ENCODE measurements around the gene SLC38A4.
"Not testable (repeated sequence)": the region's sequence is repeated elsewhere in the genome, so short reads cannot be mapped to it uniquely, and the experiment has no call there.

The SLC38A4 gene, protein sequence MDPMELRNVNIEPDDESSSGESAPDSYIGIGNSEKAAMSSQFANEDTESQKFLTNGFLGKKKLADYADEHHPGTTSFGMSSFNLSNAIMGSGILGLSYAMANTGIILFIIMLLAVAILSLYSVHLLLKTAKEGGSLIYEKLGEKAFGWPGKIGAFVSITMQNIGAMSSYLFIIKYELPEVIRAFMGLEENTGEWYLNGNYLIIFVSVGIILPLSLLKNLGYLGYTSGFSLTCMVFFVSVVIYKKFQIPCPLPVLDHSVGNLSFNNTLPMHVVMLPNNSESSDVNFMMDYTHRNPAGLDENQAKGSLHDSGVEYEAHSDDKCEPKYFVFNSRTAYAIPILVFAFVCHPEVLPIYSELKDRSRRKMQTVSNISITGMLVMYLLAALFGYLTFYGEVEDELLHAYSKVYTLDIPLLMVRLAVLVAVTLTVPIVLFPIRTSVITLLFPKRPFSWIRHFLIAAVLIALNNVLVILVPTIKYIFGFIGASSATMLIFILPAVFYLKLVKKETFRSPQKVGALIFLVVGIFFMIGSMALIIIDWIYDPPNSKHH

DNA sequence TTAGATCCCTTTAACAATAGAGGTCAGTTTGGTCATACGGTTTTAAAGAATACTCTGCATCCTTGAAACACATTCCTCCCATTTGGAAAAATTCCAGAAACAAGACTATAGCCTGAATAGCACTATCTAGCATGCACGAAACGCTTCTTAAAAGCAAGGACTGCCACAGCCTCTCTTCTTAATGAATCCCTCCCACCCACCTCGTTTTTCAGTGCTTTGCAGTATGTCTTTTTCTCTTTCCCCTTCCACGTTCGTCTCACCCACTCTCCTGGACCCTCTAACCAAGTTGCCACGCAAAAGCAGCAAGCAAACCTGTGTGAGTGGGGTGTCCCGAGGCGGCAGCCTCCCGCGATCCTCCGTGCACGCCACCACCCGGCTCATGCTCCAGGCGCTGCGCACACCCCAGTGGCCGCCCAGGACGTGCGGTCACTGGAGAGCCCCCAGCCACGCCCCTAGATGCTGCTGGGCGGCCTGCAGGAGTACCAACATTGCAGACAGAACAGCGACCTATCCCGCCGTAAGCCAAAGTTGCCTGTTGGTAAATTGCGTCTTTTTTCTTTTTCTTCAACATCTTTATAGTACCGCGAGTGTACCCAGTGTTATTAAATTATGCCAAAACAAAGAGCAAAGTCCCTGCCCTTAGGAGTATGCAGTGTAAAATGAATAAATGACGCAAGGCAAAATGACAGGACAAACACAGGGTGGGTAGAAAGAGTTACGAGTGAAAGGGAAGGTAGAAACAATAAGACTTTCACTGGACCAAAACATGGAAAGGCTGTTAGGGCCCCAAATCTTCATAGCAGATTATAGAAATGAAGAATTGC lies at the start of gene SLC38A4:
Gene SLC38A4, minus strand, starts transcription at position 407 of the 824 bp plus-strand sequence. CDS start 32,926 bp downstream, outside the sequence.
- DNase-seq (ENCODE audit: low read depth): no peak

DNA sequence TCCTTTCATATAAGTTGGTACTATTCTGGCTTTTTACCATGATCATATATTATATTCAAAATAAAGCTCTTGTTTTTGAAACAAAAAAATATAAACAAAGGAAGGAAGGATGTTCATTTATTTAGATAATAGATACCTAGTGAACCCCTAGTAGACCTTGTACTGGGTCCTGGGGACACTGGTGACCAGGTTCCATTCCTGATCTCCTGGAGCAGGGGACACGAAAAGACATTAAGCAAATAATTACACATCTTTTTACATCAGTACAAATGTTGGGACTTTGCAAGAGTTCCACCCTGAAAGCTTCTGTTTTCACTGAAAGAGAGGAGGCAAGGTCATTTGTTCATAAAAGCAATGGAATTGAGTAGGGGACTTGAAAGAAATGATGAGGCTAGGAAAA lies 49.3 kb upstream of the SLC38A4 start:
- no peak for DNase-seq (ENCODE audit: low read depth)

DNA sequence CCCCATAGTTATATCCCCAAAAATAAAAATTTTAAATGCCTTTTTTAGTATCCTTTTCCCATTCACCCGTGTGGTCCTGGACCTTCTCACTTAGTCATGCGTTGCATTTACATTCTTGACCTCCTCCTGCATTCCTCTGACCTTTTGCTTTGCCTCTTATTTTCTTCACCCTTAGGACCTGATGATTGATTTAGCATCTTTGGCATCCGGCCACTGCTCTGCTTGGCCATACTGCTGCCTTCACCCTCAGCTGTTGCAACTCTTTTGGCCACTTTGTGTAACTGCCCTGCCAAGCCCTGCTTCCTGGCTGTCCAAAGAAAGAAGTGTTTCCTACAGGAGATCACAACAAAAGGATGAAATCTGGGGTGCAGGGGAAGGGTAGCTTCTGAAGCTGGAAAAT lies 48.8 kb upstream of the SLC38A4 start:
- DNase-seq (ENCODE audit: low read depth): no peak

DNA sequence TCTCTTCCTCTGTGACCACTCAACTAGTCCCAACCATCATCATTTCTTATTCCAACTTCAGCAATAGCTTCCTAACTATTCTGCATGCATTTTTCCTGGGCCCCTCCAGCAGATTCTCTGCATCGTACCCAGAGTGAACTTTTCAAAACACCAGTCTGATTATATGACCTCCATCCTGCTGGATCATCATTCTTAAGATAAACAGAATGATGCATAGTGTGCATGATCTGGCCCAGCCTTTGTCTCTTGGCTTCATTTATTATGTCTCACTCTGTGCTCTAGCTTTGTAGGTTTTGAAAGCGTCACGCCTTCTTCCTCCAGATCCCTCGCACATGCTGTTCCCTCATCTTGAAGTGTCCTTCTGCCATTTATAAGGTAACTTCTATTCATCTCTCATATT lies 46.3 kb upstream of the SLC38A4 start:
- DNase-seq (ENCODE audit: low read depth): no peak

DNA sequence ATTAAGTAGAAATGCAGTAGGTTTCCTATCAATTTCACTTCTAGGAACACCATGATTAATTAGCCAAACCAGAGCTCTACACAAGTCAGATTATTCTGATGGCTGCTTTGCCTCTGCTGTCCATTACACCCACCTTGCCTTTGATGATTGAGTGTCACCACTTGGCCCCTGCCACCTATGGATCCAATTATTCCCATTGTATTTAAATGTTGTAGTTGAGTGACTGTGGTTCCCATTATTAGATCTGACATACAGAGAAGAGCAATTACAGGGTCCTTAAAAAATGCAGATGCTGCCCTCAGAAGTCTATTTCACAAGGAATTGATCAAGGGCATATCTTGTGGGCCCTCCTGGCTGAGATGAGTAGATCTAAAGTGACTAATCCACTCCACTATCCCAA lies 39.5 kb upstream of the SLC38A4 start:
- DNase-seq (ENCODE audit: low read depth): no peak

DNA sequence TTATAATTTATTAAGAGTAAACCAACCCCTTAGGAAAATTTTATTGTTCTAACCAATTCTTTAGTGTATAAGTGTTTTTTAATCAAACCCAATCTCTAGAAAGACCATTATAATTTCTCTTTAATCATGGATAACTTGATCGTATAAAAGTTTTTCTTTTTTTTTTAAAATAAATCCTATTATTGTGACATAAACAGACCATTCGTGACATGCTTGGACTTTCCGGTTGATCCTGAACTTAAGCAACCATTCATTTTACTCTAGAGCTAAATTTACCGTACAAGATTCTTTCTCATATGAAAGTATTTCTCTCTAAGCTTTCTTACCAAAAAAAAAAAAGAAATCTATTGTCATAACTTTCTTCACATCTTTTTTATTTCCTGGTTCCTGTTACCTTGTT lies 32.6 kb upstream of the SLC38A4 start:
- no peak for DNase-seq (ENCODE audit: low read depth)

DNA sequence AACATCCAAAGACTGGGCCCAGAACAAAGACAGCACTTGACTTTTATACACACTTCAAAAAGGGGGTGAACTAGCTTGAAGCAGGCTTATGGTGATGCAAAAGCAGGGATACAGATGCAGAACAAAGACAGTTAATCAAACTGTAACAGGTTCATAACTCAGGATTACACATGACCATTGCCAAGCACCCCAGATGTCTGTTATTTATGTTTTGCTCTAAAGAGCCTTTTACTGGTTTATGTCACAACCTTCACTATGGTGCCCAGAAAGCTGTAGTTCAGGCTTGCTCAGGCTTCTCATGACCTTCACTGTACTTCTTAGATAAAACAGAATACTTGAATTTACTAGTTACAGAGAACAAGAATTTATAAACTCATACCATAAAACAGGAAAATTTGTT lies 31.7 kb upstream of the SLC38A4 start:
- no peak for DNase-seq (ENCODE audit: low read depth)

DNA sequence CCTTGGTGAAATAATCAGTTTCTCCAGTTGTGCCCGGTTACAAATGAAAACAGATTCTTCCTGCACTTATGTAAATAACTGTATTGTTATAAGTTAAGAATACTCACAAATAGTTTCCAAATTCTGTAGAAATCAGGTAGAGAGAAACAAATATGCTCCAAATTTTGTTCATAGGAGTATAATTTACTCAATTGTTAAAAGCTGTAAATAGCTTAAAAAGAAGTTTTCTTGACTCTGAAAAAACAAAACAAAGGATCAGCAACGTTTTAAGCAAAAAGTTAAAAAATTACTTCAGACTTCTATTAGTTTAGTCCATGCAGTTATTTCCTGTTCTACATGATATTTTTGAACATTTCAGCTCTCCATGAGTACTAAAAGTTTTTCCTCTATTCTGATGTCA lies 30.0 kb upstream of the SLC38A4 start:
- no peak for DNase-seq (ENCODE audit: low read depth)

DNA sequence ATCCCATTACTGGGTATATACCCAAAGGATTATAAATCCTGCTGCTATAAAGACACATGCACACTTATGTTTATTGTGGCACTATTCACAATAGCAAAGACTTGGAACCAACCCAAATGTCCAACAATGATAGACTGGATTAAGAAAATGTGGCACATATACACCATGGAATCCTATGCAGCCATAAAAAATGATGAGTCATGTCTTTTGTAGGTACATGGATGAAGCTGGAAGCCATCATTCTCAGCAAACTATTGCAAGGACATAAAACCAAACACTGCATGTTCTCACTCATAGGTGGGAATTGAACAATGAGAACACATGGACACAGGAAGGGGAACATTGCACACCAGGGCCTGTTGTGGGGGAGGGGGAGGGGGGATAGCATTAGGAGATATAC lies 28.4 kb upstream of the SLC38A4 start:
- not testable (repeated sequence) for DNase-seq (ENCODE audit: low read depth)

DNA sequence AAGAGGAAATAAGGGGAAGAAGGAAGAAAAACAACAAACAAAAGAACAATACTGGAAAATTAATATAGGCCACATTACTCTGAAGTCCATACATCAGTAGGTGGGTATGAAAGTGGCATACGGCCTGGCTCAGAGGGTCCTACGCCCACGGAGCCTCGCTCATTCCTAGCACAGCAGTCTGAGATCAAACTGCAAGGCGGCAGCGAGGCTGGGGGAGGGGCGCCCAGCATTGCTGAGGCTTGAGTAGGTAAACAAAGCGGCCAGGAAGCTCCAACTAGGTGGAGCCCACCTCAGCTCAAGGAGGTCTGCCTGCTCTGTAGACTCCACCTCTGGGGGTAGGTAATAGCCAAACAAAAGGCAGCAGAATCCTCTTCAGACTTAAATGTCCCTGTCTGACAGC lies 23.0 kb upstream of the SLC38A4 start:
- DNase-seq (ENCODE audit: low read depth): not testable (repeated sequence)

DNA sequence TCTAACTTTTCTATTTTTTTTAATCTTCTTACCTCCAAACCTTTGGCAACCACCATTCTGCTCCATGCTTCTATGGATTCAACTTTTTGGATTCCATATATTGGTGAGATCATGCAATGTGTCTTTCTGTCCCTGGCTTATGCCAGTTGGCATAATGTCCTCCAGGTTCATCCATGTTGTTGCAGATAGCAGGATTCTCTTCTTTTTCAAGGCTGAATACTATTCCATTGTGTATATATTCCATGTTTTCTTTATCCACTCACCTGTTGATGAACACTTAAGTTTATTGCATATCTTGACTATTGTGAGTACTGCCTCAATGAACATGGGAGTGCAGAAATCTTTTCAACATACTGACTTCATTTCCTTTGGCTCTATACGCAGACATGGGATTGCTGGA lies 21.2 kb upstream of the SLC38A4 start:
- DNase-seq (ENCODE audit: low read depth): no peak

DNA sequence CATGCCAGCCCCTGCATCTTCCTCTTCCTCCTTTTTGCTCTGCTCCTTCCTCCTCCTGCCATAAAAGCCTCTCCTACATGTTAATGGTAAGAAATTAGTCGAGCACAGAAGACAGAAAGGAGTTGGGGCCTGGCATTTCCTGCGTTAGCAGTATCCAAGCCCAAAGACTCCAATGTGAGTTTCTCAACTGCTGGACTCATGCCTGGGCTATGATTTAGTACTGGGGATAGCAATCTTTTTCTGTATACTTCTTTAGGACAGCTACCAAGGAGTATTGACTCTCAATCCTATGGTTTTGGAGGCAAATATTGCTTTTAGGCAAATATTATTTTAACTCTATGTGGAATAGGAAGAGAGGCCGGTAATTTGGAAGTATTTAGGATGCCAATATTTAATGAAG lies 18.0 kb upstream of the SLC38A4 start:
- no peak for DNase-seq (ENCODE audit: low read depth)

DNA sequence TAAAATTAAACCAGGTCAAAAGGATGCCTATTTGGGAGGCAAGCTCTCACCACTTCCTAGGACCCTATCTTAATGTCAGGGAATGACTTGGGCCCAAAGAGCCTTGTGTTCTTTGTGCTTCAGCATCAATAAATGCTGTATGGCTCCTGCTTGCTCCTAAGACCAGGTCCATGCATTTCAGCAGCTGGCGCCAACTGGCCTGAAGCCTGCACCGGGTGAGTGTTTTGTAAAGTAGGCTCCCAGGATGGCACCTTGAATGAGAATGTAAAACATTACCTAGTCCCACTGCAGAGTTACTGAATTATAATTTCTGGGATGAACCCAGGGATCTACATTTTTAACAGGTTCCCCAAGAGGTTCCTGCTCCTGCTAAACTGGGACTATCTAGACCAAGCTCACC lies 16.1 kb upstream of the SLC38A4 start:
- no peak for DNase-seq (ENCODE audit: low read depth)

DNA sequence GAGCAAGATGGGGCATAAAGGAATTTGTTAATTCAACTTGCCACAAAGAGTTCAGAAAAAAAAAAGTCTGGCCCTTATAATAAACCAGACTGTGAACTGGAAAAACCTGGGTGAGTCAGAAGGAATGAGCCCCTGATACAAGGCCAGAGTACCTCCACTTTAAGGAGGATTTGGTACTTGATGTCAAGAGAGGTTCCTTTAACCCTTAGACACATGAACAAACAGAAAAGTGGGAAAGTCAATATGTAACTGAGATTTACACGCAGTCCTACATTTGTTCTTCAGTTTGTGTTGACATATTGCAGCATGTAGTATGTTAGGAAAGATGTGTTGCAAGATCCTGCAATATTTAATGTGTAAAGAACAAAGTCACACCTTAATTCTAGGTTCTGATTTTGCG lies 14.2 kb upstream of the SLC38A4 start:
- no peak for DNase-seq (ENCODE audit: low read depth)

DNA sequence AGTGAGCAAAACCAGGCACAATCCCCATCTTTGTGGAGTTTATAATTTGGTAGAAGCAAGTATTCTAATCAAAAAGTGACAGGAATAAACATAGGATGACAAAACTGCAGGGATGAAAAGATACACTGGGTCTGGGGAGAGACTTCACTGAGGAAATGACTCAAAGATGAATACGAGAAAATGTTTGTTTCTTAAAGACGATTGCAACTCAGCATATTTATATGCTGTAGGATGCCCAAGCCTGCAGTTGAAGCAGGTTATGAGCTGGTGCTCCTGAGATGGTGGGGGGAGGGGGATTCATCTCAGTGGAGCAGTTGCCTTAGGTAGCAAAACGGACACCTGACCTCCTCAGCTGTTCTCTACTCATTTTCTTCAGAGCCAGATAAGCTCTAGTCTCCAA lies 13.4 kb upstream of the SLC38A4 start:
- no peak for DNase-seq (ENCODE audit: low read depth)

DNA sequence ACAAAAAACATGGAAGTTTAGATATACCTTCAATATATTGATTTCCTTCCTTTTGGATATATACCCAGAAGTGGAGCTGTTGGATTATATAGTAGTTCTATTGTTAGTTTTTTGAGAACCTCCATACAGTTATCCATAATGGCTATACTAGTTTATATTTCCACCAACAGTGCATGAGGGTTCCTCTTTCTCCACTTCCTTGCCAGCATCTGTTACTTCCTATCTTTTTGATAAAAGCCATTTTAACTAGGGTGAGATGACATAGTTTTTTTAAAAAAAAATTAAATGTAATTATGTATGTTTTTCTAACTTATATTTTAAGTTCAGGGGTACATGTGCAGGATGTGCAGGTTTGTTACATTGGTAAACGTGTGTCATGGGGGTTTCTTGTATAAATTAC lies 10.0 kb upstream of the SLC38A4 start:
- no peak for DNase-seq (ENCODE audit: low read depth)

DNA sequence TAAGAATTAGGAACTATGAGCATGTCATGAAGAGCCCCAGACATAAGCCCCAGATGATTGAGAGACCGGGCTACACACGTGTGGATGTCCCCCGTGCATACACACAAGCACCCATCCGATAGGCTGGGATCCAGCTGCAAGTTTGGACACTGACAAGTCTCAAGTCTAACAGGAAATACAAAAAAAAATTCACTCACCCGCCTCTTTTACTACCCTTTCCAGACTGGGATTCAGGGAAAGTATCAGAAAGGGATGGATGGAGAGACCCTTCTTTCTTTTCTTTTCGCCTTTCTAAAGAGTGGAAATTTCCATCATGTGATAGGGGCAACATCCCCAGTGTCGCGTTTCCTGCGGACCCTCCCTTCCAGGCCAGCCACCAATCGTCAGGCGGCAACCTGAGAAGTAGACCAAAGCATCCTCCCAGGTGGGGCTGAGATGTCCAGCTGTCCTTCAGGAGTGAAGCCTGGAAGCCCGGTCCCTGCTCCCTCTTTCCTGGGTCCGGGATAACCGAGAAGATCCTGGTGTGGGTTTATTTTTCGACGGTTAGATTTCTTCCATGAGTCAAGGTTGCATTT lies 6.4 kb upstream of the SLC38A4 start:
- no peak for DNase-seq (ENCODE audit: low read depth)

DNA sequence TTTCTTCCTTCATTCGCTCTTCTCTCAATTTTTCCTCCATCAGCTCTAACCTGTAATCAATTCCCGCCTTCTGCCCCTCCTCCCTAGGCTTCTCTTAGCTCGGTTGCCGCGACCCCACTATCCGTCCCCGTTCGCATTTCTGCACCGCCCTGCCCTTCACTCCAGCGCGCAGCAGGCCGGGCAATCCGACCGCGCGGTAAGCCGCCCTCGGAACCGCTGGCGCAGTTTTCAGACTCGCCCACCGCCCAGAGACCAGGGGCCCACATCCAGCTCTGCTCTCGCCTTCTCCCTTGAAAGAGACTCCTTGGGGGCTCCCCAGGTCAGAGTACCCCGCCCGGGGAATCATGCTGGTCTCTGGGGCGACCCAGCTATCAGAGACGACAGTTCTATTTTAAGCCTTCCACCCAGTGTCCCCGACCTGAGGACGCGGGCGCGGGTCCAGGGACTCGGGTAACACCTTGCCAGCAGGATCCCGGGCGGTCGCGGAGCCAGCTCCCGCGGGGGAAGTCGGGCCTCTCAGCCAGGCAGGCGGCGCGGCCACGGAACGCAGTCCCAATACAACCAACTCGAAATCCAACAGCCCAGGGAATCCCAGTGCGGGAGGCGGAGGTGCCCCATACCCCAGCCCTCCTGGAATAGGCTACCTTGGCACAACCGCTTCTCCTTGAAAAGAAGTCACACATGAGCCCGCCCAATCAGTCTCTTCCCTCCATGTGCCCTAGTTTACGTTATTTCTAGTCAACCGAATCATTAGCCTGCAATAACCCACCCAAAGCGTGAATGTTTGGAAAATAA lies 5.7 kb upstream of the SLC38A4 start:
- DNase-seq (ENCODE audit: low read depth): no peak

DNA sequence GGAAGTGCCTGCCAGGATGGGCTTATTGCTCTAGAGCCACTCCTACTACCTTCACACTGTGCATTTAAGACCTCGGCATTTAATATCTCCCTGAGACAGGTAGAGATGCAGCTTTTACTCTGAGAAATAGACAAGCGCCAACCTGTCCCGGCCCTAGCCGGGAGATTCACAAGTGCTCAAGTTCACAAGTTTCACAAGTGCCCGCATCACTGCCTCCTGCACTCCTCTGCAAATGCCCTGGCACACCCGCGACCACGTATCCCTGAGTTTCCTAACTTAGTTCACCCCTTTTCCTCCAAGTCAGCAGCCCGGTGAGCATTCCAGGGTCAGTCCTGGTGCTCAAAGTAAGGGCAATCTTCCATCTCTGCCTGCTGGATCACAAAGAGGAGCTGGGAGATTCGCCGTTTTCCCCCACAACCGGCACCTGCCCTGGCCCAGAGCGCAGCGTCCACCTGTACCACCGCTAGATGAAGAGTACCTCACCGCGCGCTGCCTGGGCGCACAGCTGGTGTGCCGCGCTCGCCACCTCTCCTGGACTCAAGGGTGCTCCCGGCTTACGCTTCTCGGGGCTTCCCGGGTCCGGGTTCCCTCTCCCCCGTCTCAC lies 5.0 kb upstream of the SLC38A4 start:
- DNase-seq (ENCODE audit: low read depth): no peak

DNA sequence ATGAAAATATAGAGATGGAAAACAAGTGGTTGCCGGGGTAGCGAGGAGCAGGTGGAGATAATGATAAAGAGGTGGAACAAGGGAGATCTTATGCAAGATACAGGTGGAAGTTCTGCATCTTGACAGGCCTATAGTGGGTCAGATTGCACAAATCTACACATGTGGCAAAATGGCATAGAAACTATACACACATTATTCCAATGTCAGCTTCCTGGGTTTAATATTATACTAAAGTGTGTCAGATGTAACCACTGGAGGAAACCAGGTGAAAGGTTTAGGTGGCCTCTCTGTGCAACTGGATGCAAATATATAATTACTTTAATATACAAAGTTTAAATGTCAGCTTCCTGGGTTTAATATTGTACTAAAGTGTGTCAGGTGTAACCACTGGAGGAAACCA lies 1.1 kb downstream of the SLC38A4 start:
- DNase-seq (ENCODE audit: low read depth): no peak

DNA sequence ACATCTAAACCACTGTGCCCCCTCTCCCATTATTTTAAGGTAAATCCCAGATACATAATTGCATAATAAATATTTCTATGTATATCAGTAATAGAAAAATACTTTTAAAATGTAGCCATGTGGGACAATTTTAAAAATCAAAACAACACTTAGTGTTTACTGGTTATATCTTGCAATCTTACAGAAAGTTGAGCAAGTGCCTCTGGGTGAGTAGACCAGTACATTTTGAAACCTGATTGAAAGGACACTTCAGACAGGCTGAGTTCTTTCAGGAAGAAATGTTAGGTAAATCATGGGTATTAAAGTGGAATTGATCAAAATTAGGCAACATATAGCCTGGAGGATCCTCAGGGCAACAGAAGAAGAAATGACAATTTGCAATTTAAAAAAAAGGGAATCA lies 7.2 kb downstream of the SLC38A4 start:
- no peak for DNase-seq (ENCODE audit: low read depth)

DNA sequence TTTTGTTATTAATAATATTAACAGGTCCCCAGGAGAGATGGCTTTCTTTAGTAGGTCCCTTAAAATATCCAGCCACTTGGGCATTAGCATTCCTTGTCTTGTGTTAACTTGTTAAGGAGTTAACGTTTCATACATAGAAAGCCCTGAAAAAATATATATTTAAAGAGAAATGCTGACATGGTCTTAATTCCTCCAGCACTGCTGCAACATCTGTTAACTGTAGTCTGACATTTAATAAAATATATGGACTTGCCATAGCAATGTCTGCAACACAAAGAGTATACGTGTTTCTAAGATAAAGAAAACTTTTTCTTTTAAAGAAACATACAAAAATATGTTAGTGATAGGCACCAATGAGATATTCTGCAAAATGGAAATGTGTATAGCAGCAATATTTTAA lies 10.0 kb downstream of the SLC38A4 start:
- DNase-seq (ENCODE audit: low read depth): no peak
